GM06990 (cell line): ENCODE measurements around the gene CFI.

Experiments
- DNase-seq: peaks from one replicate; pipeline ENCODE4 v3.0.0-alpha.2; 2011; ENCODE audit not compliant: insufficient read length; ENCODE audit errors: extremely low read depth
- H3K27me3 ChIP-seq: replicated peaks from 2 replicates; pipeline ENCODE4 v1.6.0; 2011; ENCODE audit warnings: low read length; ENCODE audit not compliant: control insufficient read depth, insufficient read depth
- H3K36me3 ChIP-seq: 2 replicates; pipeline ENCODE4 v1.5.1; 2011; ENCODE audit warnings: low read length; ENCODE audit not compliant: control insufficient read depth, insufficient read depth
- H3K4me3 ChIP-seq: replicated peaks from 2 replicates; pipeline ENCODE4 v1.5.1; 2011; ENCODE audit warnings: low read depth, mild to moderate bottlenecking, control low read depth, low read length
- TF ChIP-seq, protein P1 (sequence below): IDR thresholded peaks from 2 replicates; pipeline ENCODE4 v1.5.1; 2011; ENCODE audit warnings: low read length, control low read depth, mild to moderate bottlenecking, inconsistent platforms; ENCODE audit not compliant: insufficient read depth, poor library complexity, severe bottlenecking

The CFI gene

DNA sequence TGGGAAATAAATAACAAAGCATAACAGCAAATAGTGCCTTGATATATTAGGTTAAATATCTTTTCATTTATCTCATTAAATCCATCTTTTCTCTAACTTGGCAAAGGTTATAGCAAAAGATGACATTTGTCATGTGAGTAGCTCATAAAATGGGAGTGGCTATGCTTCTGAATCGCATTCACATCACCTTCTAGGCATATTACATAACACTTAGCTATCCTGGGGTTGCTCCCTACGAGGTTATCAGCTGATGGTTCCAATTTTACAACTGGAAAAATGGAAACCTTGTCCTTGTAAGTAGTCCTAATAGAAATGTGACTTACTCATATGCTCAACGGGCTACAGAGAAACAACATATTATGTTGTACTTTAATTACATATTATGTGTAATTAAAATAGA, 88.3 kb downstream of the CFI start:
- no peak for DNase-seq
- TF ChIP-seq, protein P1, sequence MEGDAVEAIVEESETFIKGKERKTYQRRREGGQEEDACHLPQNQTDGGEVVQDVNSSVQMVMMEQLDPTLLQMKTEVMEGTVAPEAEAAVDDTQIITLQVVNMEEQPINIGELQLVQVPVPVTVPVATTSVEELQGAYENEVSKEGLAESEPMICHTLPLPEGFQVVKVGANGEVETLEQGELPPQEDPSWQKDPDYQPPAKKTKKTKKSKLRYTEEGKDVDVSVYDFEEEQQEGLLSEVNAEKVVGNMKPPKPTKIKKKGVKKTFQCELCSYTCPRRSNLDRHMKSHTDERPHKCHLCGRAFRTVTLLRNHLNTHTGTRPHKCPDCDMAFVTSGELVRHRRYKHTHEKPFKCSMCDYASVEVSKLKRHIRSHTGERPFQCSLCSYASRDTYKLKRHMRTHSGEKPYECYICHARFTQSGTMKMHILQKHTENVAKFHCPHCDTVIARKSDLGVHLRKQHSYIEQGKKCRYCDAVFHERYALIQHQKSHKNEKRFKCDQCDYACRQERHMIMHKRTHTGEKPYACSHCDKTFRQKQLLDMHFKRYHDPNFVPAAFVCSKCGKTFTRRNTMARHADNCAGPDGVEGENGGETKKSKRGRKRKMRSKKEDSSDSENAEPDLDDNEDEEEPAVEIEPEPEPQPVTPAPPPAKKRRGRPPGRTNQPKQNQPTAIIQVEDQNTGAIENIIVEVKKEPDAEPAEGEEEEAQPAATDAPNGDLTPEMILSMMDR = no peak

DNA sequence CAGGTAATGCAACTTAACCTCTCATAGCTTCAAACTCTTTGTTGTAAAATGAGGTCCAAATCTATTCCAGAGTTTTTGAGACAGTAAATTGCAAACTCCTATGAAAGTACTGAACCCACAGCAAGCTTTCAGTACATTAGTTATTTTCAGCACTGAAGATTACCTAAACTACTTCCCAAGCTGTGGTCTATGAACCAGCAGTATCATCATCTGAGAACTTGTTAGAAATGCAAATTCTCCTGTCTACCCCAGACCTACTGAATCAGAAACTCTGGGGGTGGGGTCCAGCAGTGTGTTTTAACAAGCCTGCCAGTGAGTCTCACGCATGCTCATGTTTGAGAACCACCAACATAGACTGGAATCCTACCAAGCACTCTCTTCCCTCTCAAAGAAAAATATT, 92.8 kb downstream of the CFI start:
- TF ChIP-seq, protein P1 = no peak
- H3K4me3 ChIP-seq = no peak overlapping the region
- no peaks in the 10 kb centered on the region for H3K27me3 ChIP-seq
- no peaks in the 10 kb centered on the region for H3K36me3 ChIP-seq
- DNase-seq = no peak

More for the DNA sequence above, 88.3 kb downstream of the CFI start:
- no peak overlapping the region for H3K4me3 ChIP-seq
- H3K36me3 ChIP-seq = no peaks in the 10 kb centered on the region
- H3K27me3 ChIP-seq = no peaks in the 10 kb centered on the region

DNA sequence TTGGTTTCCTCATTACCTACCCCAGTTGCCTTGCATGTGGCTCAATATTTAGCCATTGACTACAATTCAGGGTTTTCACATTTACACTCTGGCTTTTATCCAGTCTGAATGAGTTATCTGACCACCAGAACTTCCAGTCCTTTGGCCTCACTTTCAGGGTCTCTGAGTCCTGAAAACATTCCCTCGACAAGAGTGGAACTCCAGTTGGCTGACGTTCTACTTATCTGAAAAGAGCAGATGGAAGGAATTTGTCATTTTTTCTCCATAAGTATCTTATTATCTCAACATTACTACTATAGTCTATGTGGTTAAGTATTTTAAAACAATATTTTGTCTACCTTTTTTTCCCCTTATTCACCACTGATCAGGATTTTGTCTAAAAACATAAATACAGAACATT, 93.4 kb downstream of the CFI start:
- H3K4me3 ChIP-seq = no peak overlapping the region
- H3K36me3 ChIP-seq = no peaks in the 10 kb centered on the region
- H3K27me3 ChIP-seq = no peaks in the 10 kb centered on the region
- no peak for DNase-seq
- TF ChIP-seq, protein P1 = no peak

DNA sequence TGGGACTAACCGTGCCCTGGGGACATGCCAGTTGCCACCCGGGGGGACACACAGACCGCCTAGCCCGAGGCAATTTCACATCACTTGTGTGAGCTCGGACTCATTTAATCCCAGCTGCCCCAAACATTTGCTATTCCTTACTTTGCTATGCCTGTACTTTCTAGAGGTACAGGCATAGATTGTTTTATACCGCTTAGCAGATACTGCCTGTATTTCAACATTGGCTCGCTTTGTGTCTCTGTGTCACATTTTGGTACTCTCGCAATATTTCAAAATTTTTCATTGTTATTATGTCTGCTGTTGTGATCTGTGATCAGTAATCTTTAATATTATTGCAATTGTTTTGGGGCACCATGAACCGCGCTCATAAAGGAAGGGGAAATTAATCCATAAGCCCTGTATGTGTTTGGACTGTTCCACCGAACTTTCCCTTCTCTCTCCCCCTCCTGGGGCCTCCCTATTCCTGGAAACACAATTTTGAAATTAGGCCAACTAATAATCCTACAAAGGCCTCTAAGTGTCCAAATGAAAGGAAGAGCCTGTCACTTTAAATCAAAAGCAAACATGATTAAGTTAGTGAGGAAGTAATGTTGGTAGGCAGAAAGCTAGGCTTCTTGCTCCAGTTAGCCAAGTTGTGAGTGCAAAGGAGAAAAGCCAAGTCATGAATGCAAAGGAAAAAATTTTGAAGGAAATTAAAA, 98.0 kb downstream of the CFI start:
- no peaks in the 10 kb centered on the region for H3K27me3 ChIP-seq
- H3K36me3 ChIP-seq = no peaks in the 10 kb centered on the region
- peak overlapping the region; percentile 89 for H3K4me3 ChIP-seq
- TF ChIP-seq, protein P1 = no peak
- DNase-seq = no peak

DNA sequence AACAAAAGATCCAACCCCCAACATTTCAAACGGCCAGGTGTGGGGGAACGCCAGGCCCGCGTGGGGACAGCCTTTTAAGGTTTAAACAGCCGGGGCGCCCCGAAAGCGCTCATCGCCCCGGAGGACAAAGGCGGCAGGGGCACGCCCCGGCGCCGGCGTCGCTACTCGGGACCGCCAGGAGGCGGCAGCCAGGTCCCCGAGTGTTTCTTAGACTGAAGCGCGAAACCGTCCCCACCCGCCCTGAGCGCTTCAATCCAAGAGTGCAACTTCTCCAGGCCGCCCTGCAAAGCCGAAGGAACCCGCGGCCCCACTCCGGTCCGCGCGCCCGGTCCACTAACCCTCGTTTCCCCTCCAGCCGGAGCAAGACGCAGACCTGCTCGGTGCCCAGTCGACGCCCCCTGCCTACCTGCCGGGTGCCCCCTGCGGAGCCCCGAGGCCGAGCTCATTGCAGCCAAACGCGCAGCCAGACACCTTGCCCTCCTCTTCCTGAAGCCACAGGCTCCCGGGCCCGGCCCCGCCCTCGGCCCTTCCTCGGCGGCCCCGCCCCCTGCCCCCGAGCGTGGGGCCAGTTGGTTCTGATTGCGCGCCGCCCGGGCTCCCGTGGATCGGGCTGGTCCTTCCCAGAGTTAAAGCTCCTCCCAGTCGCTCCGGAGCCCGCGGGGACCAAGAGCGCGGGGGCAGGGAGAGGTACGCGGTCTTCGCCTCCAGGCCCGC, 98.7 kb downstream of the CFI start, which contains the start of gene CASP6:
TSS of gene CASP6 (minus strand) at position 496 of the 714 bp plus-strand sequence. CDS start at position 446, 50 bp downstream.
- H3K4me3 ChIP-seq = peak within 1 kb of the TSS; percentile 89
- no peaks in the 10 kb centered on the region; the same call in 1 of the 2 replicates for H3K36me3 ChIP-seq
- H3K27me3 ChIP-seq = no peaks in the 10 kb centered on the region
- TF ChIP-seq, protein P1 = peak; percentile 82
- DNase-seq = peak; percentile 91
